ENCODE measurements around the gene WDR64.

Gene WDR64

GRCh38 chr1:241652012-241652411 lies at the start of gene WDR64:
Gene WDR64 (plus strand): TSS chr1:241652281. CDS start chr1:241652485, 204 bp downstream.
- DNase-seq (ENCODE audit: low read depth in 2 of 2), result no peak

GRCh38 chr1:241603731-241604245 lies 48.3 kb upstream of the WDR64 start:
- DNase-seq (ENCODE audit: low read depth in 2 of 2), result no peak

GRCh38 chr1:241605146-241605805 lies 46.8 kb upstream of the WDR64 start:
- DNase-seq (ENCODE audit: low read depth in 2 of 2), result no peak

GRCh38 chr1:241606544-241606943 lies 45.5 kb upstream of the WDR64 start:
- DNase-seq (ENCODE audit: low read depth in 2 of 2), result no peak

- DNase-seq (ENCODE audit: low read depth in 2 of 2), result no peak
Measured at GRCh38 chr1:241607497-241607896, 44.6 kb upstream of the WDR64 start.

GRCh38 chr1:241608379-241609033 lies 43.6 kb upstream of the WDR64 start:
- no peak for DNase-seq (ENCODE audit: low read depth in 2 of 2)

- no peak for DNase-seq (ENCODE audit: low read depth in 2 of 2)
Measured at GRCh38 chr1:241610056-241610815, 41.8 kb upstream of the WDR64 start.

GRCh38 chr1:241611063-241611462 lies 41.0 kb upstream of the WDR64 start:
- no peak for DNase-seq (ENCODE audit: low read depth in 2 of 2)

- DNase-seq (ENCODE audit: low read depth in 2 of 2), result no peak
Measured at GRCh38 chr1:241611736-241612135, 40.3 kb upstream of the WDR64 start.

- no peak for DNase-seq (ENCODE audit: low read depth in 2 of 2)
Measured at GRCh38 chr1:241612533-241613477, 39.3 kb upstream of the WDR64 start.

GRCh38 chr1:241614144-241614543 lies 37.9 kb upstream of the WDR64 start:
- DNase-seq (ENCODE audit: low read depth in 2 of 2), result no peak

- DNase-seq (ENCODE audit: low read depth in 2 of 2), result no peak
Measured at GRCh38 chr1:241614572-241614971, 37.5 kb upstream of the WDR64 start.

- DNase-seq (ENCODE audit: low read depth in 2 of 2), result no peak
Measured at GRCh38 chr1:241615043-241615974, 36.8 kb upstream of the WDR64 start.

GRCh38 chr1:241617426-241617825 lies 34.7 kb upstream of the WDR64 start:
- no peak for DNase-seq (ENCODE audit: low read depth in 2 of 2)

GRCh38 chr1:241622669-241623068 lies 29.4 kb upstream of the WDR64 start:
- no peak for DNase-seq (ENCODE audit: low read depth in 2 of 2)

GRCh38 chr1:241624935-241625334 lies 27.1 kb upstream of the WDR64 start:
- DNase-seq (ENCODE audit: low read depth in 2 of 2), result no peak

- DNase-seq (ENCODE audit: low read depth in 2 of 2), result no peak
Measured at GRCh38 chr1:241627453-241628259, 24.4 kb upstream of the WDR64 start.

GRCh38 chr1:241630005-241630404 lies 22.1 kb upstream of the WDR64 start:
- no peak for DNase-seq (ENCODE audit: low read depth in 2 of 2)

GRCh38 chr1:241630476-241630875 lies 21.6 kb upstream of the WDR64 start:
- no peak for DNase-seq (ENCODE audit: low read depth in 2 of 2)

GRCh38 chr1:241630899-241631298 lies 21.2 kb upstream of the WDR64 start:
- DNase-seq (ENCODE audit: low read depth in 2 of 2), result no peak
